Duodenal mucosa (tissue), 2 donors: Measurements from ENCODE around the gene SPTBN4.

Source experiments
- H3K27ac ChIP-seq: one replicate; pipeline ENCODE4 v1.7.0; 2013; ENCODE audit warnings: low read depth, low read length
- H3K27me3 ChIP-seq, 2 donors: one replicate each; pipeline ENCODE4 v1.7.0; 2013; ENCODE audit warnings: low read length in 2 of 2, control low read depth in 1 of 2; ENCODE audit not compliant: insufficient read depth in 2 of 2, control insufficient read depth in 1 of 2
- H3K36me3 ChIP-seq, 2 donors: one replicate each; pipeline ENCODE4 v1.7.0; 2013; ENCODE audit warnings: low read length in 2 of 2, control low read depth in 1 of 2; ENCODE audit not compliant: insufficient read depth in 2 of 2, control insufficient read depth in 1 of 2
- H3K4me1 ChIP-seq, 2 donors: one replicate each; pipeline ENCODE4 v1.7.0; 2013; ENCODE audit warnings: low read length in 2 of 2, control low read depth in 1 of 2; ENCODE audit not compliant: insufficient read depth in 2 of 2, control insufficient read depth in 1 of 2
- H3K4me3 ChIP-seq, 2 donors: one replicate each; pipeline ENCODE4 v1.7.0; 2013; ENCODE audit warnings: low read length in 2 of 2, low read depth in 1 of 2
- H3K9ac ChIP-seq, 2 donors: one replicate each; pipeline ENCODE4 v1.7.0; 2013; ENCODE audit warnings: low read length in 2 of 2, low read depth in 1 of 2
- H3K9me3 ChIP-seq, 2 donors: one replicate each; pipeline ENCODE4 v1.7.0; 2013; ENCODE audit warnings: low read length in 2 of 2, control low read depth in 1 of 2; ENCODE audit not compliant: control insufficient read depth in 1 of 2

The SPTBN4 gene

DNA sequence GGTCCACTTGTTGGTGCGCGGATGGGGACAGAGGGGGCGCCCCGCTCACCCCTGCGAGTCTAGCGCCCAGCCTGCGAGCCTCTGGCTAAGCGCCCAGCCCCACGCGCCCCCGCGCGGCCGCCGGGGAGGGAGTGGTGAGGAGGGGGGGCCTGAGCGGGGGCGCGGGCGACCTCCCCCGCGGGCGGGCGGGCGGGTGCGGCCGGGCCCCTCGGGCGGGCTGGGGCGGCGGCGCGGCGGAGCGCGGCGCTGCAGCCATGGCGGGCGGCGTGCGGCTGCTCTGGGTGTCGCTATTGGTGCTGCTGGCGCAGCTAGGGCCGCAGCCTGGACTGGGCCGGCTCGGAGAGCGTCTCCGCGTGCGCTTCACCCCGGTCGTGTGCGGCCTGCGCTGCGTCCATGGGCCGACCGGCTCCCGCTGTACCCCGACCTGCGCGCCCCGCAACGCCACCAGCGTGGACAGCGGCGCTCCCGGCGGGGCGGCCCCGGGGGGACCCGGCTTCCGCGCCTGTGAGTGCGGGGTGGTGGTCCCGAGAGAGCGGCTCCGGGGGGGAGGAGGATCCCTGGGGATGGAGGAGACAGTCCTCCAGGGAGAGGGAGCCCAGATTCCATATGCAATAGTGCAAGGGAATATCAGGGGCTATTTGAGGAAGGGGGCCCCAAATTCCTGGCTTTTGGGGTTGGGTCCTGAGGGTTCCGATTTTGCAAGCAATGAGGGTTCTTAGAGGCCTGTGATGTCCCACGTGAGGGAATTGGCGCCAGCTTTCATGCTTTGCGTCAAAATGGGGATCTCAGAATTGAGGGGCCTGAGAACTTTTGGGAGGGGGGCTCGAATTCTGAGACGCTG lies 134.6 kb downstream of the SPTBN4 start, which contains the start of gene LTBP4:
TSS of gene LTBP4 (plus strand) at position 236 of the 841 bp plus-strand sequence. CDS start at position 255, 19 bp downstream.
- Histone ChIP-seq H3K27me3 (peaks cover 29 to 31% of the 10 kb centered on the region in 2 donors), H3K27ac (peak within 1 kb of the TSS; percentile 22), H3K4me3 (peak within 1 kb of the TSS; percentile 67 to 70), H3K4me1 (peaks cover 51 to 53% of the 10 kb centered on the region in 2 donors), H3K9ac (peak within 1 kb of the TSS; percentile 71 to 79), H3K9me3 (no peaks in the 10 kb centered on the region), H3K36me3 (no peaks in the 10 kb centered on the region)

- Histone ChIP-seq H3K4me3 (peak overlapping the region; percentile 67 to 70), H3K27ac (peak overlapping the region; percentile 80)
Observed at GRCh38 chr19:40603071-40603388, 136.2 kb downstream of the SPTBN4 start.

DNA sequence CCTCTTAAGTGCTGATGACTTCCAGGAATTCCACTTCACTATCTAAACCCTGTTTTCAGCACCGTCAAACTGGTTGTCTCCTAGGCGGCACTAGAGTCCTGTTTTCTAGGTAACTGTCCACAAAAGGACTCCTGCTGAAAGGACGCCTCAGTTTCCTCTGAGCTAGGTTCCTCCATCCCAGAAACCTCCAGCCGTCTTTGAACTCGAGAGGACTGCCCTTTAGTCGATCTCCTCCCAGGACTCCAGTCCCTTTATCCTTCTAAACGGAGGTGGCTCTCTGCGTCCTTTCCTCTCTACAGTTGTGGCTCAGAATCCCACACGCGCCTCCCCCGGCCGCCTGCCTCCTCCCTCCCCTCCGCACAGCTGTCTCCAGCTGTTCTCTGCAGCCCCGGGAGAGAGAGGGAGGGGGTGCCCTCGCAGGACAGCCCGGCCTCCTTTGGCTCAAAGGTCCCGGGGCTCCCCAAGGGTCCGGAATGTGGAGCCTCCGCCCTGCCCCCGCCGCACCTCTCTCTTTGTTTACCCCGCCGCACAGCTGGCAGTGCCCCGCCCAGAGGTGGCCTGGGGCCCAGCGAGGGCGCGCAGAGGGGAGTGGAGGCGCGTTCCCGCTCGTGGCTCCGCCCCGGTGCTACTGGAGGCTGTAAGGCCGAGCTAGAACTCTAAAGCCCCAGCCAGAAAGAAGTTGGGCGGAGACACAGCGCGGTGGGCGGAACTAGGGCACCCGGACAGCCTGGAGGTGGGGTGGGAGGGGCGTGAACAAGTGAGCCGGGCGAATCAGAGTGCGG lies 136.8 kb downstream of the SPTBN4 start:
- peaks cover 17 to 21% of the 10 kb centered on the region in 2 donors for H3K27me3 ChIP-seq

More at GRCh38 chr19:40603071-40603388, 136.2 kb downstream of the SPTBN4 start:
- Histone ChIP-seq H3K27me3 (peaks cover 22 to 25% of the 10 kb centered on the region in 2 donors), H3K4me1 (peaks cover 65% of the 10 kb centered on the region in 2 donors), H3K9ac (peak overlapping the region; percentile 49 to 71), H3K9me3 (no peaks in the 10 kb centered on the region), H3K36me3 (no peaks in the 10 kb centered on the region)

DNA sequence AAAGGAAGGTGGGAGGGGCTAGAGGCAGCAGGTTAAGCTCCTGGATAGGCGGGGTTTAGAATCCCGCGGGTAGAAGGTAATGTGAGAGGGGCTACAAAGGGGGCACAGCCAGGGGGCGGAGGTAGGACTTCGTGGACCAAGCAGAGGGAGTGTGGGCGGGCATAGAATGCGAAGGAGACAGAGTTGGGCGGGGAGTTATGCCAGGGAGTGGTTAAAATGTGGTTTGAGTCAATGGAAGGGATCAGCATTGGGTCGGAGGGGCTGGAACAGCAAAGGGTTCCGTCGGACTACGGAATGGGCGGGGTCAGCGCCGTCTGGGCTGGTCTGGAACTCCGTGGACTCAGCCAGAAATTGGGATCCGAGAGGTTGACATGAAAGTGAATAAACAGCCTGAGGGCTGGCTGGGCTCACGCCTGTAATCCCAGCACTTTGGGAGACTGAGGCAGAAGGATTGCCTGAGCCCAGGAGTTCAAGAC lies 137.4 kb downstream of the SPTBN4 start:
- H3K4me3 ChIP-seq, result peak overlapping the region; percentile 79 to 80
- peaks cover 66 to 68% of the 10 kb centered on the region in 2 donors for H3K4me1 ChIP-seq
- H3K9ac ChIP-seq, result peak overlapping the region; percentile 70 to 86

More for the DNA sequence above, 136.8 kb downstream of the SPTBN4 start:
- Histone ChIP-seq H3K9ac (peak overlapping the region; percentile 70 to 86), H3K4me3 (peak overlapping the region; percentile 70 to 80), H3K4me1 (peaks cover 68 to 70% of the 10 kb centered on the region in 2 donors), H3K36me3 (no peaks in the 10 kb centered on the region), H3K9me3 (no peaks in the 10 kb centered on the region), H3K27ac (peak overlapping the region; percentile 80)

DNA sequence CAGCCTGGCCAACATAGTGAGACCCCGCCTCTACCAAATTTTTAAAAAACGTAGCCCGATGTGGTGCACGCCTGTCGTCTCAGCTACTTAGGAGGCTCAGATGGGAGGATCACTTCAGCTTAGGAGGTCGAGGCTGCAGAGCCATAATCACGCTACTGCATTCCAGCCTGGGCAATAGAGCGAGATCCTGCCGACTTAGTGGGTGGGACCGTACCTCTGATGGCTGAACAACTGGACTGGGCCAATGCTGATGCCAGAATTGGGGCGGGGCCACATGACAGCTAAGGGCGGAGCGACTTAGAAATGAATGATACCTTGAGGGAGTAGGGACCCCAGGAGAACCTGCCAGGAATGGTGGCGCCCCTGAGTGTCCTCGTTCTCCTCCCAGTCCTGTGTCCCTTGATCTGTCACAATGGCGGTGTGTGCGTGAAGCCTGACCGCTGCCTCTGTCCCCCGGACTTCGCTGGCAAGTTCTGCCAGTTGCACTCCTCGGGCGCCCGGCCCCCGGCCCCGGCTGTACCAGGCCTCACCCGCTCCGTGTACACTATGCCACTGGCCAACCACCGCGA lies 137.9 kb downstream of the SPTBN4 start:
- Histone ChIP-seq H3K4me3 (peak overlapping the region; percentile 79 to 80), H3K27me3 (peaks cover 8 to 11% of the 10 kb centered on the region in 2 donors), H3K4me1 (peaks cover 65 to 69% of the 10 kb centered on the region in 2 donors), H3K9me3 (no peaks in the 10 kb centered on the region), H3K27ac (peak overlapping the region; percentile 91), H3K9ac (peak overlapping the region; percentile 86), H3K36me3 (no peaks in the 10 kb centered on the region)

More for the DNA sequence above, 137.4 kb downstream of the SPTBN4 start:
- Histone ChIP-seq H3K27me3 (peaks cover 13 to 16% of the 10 kb centered on the region in 2 donors), H3K36me3 (no peaks in the 10 kb centered on the region), H3K27ac (peak overlapping the region; percentile 80), H3K9me3 (no peaks in the 10 kb centered on the region)

- H3K27ac ChIP-seq, result peak overlapping the region; percentile 91
- H3K36me3 ChIP-seq, result no peaks in the 10 kb centered on the region
- peaks cover 5% of the 10 kb centered on the region in 2 donors for H3K27me3 ChIP-seq
- peak overlapping the region; percentile 86 for H3K9ac ChIP-seq
- peak overlapping the region; percentile 79 to 80 for H3K4me3 ChIP-seq
- H3K9me3 ChIP-seq, result no peaks in the 10 kb centered on the region
- peaks cover 69 to 72% of the 10 kb centered on the region in 2 donors for H3K4me1 ChIP-seq
Observed at GRCh38 chr19:40605216-40605971, 138.6 kb downstream of the SPTBN4 start.

DNA sequence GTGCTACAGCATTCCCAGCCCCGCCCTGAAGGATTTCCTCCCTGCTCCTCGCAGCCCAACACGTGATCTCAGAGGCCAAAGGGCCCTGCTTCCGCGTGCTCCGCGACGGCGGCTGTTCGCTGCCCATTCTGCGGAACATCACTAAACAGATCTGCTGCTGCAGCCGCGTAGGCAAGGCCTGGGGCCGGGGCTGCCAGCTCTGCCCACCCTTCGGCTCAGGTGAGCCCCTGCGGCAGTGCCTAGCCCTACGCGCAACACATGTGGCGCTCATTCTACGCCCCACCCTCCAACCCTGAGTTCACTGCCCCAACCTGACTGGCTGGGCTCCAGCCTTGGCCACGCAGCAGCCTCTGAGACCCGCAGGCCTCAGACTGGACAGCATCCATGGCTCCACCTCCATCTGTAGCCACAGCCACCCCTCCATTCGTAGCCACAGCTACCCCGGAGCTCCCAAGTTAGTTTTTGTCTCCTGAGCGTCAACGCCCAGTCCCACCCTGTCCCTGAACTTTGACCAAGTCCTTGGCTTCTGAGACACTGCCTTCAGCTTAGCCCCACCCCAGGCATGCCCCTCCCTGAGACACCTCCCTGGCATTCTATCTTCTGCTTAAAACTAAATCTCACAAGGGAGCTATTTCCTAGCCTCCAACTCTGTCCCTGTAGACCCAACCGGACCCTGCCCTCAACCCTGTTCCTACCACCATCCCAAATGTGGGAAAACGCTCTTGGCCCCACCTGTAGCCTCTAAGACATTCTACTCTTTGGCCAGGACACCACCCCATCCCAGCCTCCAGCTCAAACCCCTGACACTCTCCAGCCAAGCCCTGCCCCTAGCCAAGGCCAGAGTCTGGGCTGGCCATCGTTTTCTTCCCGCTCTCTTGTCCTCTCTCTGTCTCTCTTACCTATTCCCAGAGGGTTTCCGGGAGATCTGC lies 140.8 kb downstream of the SPTBN4 start:
- H3K27me3 ChIP-seq, result no peaks in the 10 kb centered on the region
- peaks cover 59 to 62% of the 10 kb centered on the region in 2 donors for H3K4me1 ChIP-seq
- peak overlapping the region in 1 of 2 donors; percentile 29 for H3K4me3 ChIP-seq
- H3K27ac ChIP-seq, result peak overlapping the region; percentile 70
- H3K9me3 ChIP-seq, result no peaks in the 10 kb centered on the region
- no peaks in the 10 kb centered on the region for H3K36me3 ChIP-seq
- peak overlapping the region in 1 of 2 donors; percentile 44 for H3K9ac ChIP-seq

DNA sequence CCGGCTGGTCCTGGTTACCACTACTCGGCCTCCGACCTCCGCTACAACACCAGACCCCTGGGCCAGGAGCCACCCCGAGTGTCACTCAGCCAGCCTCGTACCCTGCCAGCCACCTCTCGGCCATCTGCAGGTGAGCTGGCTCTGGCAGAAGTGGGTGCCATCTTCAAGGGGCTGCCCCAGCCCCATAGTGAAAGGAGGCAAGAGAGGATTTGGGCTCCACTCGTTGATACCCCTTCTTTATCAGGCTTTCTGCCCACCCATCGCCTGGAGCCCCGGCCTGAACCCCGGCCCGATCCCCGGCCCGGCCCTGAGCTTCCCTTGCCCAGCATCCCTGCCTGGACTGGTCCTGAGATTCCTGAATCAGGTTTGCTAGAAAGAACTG lies 141.4 kb downstream of the SPTBN4 start:
- Histone ChIP-seq H3K4me1 (peaks cover 53 to 56% of the 10 kb centered on the region in 2 donors), H3K27me3 (no peaks in the 10 kb centered on the region), H3K9ac (peak overlapping the region in 1 of 2 donors; percentile 44), H3K27ac (peak overlapping the region; percentile 55), H3K9me3 (no peaks in the 10 kb centered on the region), H3K36me3 (no peaks in the 10 kb centered on the region), H3K4me3 (peak overlapping the region in 1 of 2 donors; percentile 28)
